GM13976 (cell line): ENCODE data around the gene RPRD2.

Experiments used
- DNase-seq: peaks from one replicate; pipeline ENCODE4 v3.0.0; 2012; ENCODE audit warnings: low spot score
- in situ Hi-C: fragments of 300-500 bp; cut with MboI; formaldehyde crosslinking; loops from one replicate; pipeline ENCODE4 v1.12.0; 2022; ENCODE audit warnings: low sequenced_read_pairs, mixed read lengths, inconsistent platforms; ENCODE audit not compliant: unreplicated experiment
- TF ChIP-seq, protein P1 (sequence below): IDR thresholded peaks from 2 replicates; pipeline ENCODE4 v1.5.1; 2012; ENCODE audit warnings: borderline replicate concordance, mild to moderate bottlenecking; ENCODE audit not compliant: insufficient read depth; ENCODE audit errors: extremely low read depth, missing control alignments, control extremely low read depth

The RPRD2 gene

DNA sequence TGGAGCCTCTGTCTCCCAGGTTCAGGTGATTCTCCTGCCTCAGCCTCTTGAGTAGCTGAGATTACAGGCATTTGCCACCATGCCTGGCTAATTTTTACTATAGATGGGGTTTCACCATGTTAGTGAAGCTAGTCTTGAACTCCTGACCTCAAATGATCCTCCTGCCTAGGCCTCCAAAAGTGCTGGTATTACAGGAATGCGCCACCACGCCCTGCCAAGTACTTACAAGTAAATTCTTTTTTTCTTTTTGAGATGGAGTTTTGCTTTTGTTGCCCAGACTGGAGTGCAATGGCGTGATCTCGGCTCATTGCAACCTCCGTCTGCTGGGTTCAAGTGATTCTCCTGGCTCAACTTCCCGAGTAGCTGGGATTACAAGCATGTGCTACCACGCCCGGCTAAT is 42.5 kb downstream of the RPRD2 start:
- TF ChIP-seq, protein P1, sequence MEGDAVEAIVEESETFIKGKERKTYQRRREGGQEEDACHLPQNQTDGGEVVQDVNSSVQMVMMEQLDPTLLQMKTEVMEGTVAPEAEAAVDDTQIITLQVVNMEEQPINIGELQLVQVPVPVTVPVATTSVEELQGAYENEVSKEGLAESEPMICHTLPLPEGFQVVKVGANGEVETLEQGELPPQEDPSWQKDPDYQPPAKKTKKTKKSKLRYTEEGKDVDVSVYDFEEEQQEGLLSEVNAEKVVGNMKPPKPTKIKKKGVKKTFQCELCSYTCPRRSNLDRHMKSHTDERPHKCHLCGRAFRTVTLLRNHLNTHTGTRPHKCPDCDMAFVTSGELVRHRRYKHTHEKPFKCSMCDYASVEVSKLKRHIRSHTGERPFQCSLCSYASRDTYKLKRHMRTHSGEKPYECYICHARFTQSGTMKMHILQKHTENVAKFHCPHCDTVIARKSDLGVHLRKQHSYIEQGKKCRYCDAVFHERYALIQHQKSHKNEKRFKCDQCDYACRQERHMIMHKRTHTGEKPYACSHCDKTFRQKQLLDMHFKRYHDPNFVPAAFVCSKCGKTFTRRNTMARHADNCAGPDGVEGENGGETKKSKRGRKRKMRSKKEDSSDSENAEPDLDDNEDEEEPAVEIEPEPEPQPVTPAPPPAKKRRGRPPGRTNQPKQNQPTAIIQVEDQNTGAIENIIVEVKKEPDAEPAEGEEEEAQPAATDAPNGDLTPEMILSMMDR: no peak
- DNase-seq: no peak
- in situ Hi-C loops: no loop called here

DNA sequence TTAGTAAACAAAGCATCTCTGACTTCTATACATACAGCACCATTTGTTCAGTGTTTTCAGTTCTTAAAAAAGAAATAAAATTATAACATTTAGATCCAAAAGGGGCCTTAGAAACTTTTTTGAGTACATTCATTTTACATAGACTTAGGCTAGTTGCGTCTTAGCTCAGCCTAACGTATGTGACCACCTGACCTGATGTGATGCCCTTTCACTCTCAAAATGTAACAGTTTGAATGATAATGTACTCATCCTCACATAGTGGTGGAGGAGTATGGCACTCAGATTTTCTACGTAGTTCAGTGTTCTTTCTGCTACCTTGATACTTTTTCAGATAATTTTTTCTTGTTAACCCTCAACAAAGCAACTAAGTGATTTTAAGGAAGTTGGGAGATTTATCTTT is 43.4 kb downstream of the RPRD2 start:
- TF ChIP-seq, protein P1: no peak
- DNase-seq: no peak
- in situ Hi-C loops: no loop called here

DNA sequence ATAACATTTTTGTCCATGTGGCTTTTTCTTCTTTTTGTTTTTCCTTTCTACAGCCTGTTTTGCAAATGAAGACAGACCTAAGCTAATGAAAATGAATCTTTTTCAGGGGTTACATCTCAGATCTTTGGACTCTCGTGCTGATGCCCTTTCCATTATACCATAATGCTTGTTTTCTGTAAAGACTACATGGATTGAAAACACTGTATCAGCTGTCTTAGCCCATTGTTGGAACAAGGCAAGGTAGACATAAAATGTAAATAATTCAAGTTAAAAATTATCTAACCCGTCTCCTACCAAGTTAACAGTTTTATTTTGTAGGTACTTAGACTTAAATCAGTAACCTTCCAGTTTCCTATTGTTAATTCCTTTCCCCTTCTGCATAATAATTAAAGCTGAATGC is 44.9 kb downstream of the RPRD2 start:
- in situ Hi-C loops: no loop called here
- TF ChIP-seq, protein P1: no peak
- no peak for DNase-seq

DNA sequence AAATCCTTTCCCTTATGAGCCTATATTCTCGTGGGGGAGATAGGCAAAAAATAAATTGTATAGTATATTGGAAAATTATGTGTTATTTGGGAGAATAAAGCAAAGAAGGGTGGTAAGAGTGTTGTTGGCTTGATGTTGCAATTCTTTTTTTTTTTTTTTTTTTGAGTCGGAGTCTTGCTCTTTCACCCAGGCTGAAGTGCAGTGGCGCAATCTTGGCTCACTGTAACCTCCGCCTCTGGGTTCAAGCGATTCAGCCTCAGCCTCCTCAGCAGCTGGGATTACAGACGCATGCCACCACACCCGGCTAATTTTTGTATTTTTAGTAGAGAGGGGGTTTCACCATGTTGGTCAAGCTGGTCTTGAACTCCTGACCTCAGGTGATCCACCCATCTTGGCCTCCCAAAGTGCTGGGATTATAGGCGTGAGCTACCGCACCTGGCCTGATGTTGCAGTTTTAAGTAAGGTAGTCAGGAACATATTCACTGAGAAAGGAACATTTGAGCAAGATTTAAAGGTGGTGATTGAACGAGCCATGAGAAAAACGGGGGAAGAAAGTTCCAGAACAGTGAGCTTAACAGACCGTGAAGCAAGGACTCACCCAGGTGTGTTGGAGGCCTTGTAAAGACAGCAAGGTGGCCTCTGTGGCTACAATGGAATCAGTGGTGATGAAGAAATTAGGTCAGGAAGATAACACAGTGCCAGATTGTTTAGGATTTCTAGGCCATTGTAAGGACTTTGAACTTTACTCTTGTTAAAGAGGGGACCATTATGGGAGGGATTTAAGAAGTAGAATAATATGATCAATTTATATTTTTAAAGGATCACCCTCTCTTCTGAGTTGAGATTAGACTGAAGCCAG is 45.8 kb downstream of the RPRD2 start:
- in situ Hi-C loops: no loop called here
- TF ChIP-seq, protein P1: no peak
- DNase-seq: no peak

DNA sequence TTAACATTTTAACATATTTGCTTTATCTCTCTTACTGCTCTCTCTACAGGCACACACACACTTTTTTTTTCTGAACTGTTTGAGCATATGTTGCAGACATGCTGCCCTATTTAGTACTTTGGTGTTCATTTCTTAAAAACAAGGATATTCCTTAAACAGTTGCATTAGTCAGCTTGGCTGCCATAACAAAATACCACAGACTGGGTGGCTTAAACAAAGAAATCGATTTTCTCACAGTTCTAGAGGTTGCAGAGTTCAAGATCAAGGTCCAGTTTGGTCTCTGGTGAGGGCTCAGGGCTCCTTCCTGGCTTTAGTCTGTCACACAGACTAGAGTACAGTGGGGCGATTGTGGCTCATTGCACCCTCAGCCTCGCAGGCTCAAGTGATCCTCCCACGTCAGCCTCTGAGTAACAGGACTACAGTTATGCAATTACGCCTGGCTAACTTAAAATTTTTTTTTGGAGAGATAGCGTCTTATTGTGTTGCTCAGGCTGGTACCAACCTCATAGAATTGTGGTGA is 46.7 kb downstream of the RPRD2 start:
- no peak for DNase-seq
- in situ Hi-C loops: no loop called here
- TF ChIP-seq, protein P1: no peak

DNA sequence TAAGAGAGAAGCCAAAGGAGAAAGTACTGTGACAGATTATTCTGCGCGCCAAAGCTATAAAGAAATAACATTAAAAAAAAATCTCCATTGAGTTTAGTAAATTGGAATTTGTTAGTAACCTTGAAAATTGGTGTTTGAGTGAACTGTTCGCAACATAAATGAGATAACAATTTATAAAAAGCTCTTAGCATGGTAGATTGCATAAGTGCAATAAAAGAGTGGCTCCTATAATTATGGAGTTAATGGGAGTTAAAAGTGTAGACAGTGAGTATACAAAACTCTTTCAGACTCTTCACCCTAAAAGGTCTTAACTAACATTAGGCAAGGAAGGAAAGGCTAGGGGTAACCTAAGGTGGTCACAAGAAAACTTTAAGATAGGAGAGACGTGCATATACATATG is 50.6 kb downstream of the RPRD2 start:
- in situ Hi-C loops: no loop called here
- TF ChIP-seq, protein P1: no peak
- DNase-seq: no peak
